A549 (cell line): ENCODE data around the gene PYCARD.

ENCODE experiments used
- BHLHE40 ChIP-seq: IDR thresholded peaks from 2 replicates; pipeline ENCODE4 v1.6.1; 2012; ENCODE audit warnings: low read depth, low read length, inconsistent platforms
- EP300 ChIP-seq, 2 experiments: fragments of >200 bp; sonication (Bioruptor Twin); formaldehyde crosslinking; IDR thresholded peaks; 2 replicates in 1 of 2; 3 replicates in 1 of 2; pipeline ENCODE4 v1.6.1; 2016 to 2017
- HDAC2 ChIP-seq: fragments of 200-600 bp; sonication (generic); IDR thresholded peaks from 2 replicates; pipeline ENCODE4 v1.6.1; 2016
- HEYL ChIP-seq: fragments of 250-450 bp; sonication (Bioruptor Pico); IDR thresholded peaks from 2 replicates; pipeline ENCODE4 v1.8.0; 2021; ENCODE audit warnings: mild to moderate bottlenecking, moderate library complexity
- JUN ChIP-seq, 2 experiments: fragments of >200 bp; sonication (Bioruptor Twin); formaldehyde crosslinking; IDR thresholded peaks; 2 replicates in 1 of 2; 3 replicates in 1 of 2; pipeline ENCODE4 v1.6.1; 2016 to 2017
- MYC ChIP-seq: IDR thresholded peaks from 2 replicates; pipeline ENCODE4 v1.6.1; 2012; ENCODE audit warnings: mild to moderate bottlenecking, inconsistent platforms, low read length, improper control_type of control experiment, borderline replicate concordance
- NFE2L2 ChIP-seq: fragments of 150-350 bp; conservative IDR thresholded peaks from 2 replicates; pipeline ENCODE4 v1.6.1; 2014; ENCODE audit warnings: low read length
- PHF8 ChIP-seq: fragments of 200-600 bp; sonication (generic); IDR thresholded peaks from 2 replicates; pipeline ENCODE4 v1.6.1; 2016; ENCODE audit warnings: low read depth, mild to moderate bottlenecking, antibody characterized with exemption, moderate library complexity, borderline replicate concordance
- RAD21 ChIP-seq, 2 experiments: fragments of >200 bp in 1 of 2; sonication (Bioruptor Twin) in 1 of 2; formaldehyde crosslinking in 1 of 2; IDR thresholded peaks in 1 of 2; conservative IDR thresholded peaks in 1 of 2; 2 replicates in 1 of 2; 3 replicates in 1 of 2; pipeline ENCODE4 v1.6.1; 2012 to 2018; ENCODE audit warnings: inconsistent platforms in 1 of 2
- RNF2 ChIP-seq: fragments of 200-600 bp; sonication (generic); IDR thresholded peaks from 2 replicates; pipeline ENCODE4 v1.6.1; 2016; ENCODE audit warnings: low read depth, mild to moderate bottlenecking, antibody characterized with exemption, moderate library complexity, borderline replicate concordance
- TF ChIP-seq, protein P1 (sequence below): fragments of >200 bp; sonication (Bioruptor Twin); formaldehyde crosslinking; IDR thresholded peaks from 3 replicates; pipeline ENCODE4 v1.5.1; 2016
- TF ChIP-seq, protein P2 (sequence below): IDR thresholded peaks from 2 replicates; pipeline ENCODE4 v1.6.1; 2012

DNA sequence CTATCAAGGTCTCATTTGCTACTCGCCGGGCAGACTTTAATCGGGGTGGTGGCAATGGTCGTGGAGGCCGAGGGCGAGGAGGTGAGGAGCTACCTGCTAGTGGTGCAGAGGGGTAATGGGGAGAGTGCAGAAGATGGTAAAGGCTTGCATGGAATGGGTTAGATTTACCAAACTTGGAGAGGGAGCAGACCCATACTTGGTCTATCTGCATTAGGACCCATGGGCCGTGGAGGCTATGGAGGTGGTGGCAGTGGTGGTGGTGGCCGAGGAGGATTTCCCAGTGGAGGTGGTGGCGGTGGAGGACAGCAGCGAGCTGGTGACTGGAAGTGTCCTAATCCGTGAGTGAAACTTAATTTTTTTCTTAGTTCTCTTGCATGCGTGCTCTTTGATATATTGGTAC, 12.5 kb downstream of the PYCARD start:
- TF ChIP-seq, protein P1, sequence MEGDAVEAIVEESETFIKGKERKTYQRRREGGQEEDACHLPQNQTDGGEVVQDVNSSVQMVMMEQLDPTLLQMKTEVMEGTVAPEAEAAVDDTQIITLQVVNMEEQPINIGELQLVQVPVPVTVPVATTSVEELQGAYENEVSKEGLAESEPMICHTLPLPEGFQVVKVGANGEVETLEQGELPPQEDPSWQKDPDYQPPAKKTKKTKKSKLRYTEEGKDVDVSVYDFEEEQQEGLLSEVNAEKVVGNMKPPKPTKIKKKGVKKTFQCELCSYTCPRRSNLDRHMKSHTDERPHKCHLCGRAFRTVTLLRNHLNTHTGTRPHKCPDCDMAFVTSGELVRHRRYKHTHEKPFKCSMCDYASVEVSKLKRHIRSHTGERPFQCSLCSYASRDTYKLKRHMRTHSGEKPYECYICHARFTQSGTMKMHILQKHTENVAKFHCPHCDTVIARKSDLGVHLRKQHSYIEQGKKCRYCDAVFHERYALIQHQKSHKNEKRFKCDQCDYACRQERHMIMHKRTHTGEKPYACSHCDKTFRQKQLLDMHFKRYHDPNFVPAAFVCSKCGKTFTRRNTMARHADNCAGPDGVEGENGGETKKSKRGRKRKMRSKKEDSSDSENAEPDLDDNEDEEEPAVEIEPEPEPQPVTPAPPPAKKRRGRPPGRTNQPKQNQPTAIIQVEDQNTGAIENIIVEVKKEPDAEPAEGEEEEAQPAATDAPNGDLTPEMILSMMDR: no peak
- TF ChIP-seq NFE2L2: no peak
- TF ChIP-seq BHLHE40: no peak
- no peak for TF ChIP-seq HEYL (CRISPR knock-in tag)
- TF ChIP-seq, protein P2, sequence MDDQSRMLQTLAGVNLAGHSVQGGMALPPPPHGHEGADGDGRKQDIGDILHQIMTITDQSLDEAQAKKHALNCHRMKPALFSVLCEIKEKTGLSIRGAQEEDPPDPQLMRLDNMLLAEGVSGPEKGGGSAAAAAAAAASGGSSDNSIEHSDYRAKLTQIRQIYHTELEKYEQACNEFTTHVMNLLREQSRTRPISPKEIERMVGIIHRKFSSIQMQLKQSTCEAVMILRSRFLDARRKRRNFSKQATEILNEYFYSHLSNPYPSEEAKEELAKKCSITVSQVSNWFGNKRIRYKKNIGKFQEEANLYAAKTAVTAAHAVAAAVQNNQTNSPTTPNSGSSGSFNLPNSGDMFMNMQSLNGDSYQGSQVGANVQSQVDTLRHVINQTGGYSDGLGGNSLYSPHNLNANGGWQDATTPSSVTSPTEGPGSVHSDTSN: no peak
- TF ChIP-seq RNF2: no peak
- TF ChIP-seq JUN (IDR thresholded peaks at IDR 0.05): no peak
- TF ChIP-seq PHF8: no peak
- TF ChIP-seq EP300 (IDR thresholded peaks at IDR 0.05): no peak
- TF ChIP-seq MYC: no peak
- TF ChIP-seq RAD21 (conservative IDR thresholded peaks at IDR 0.05 in 1 of 2, IDR thresholded peaks at IDR 0.05 in 1 of 2): no peak
- no peak for TF ChIP-seq HDAC2
